NCI-H524 treated with DMSO at 0.1 percent for 48 hours (cell line): ENCODE data around the gene TRRAP.

Experiments used
- DNase-seq: peaks from one replicate; lab custom pipeline; 2025; lab: John Stamatoyannopoulos, UW

TRRAP gene

GRCh38 chr7:98902523-98902922 lies 24.2 kb downstream of the TRRAP start:
- no peak for DNase-seq

GRCh38 chr7:98903246-98903645 lies 24.9 kb downstream of the TRRAP start:
- DNase-seq = no peak

- no peak for DNase-seq
Measured at GRCh38 chr7:98907570-98907969, 29.2 kb downstream of the TRRAP start.

GRCh38 chr7:98908585-98908984 lies 30.3 kb downstream of the TRRAP start:
- no peak for DNase-seq

- no peak for DNase-seq
Measured at GRCh38 chr7:98909487-98909886, 31.2 kb downstream of the TRRAP start.

- DNase-seq = no peak
Measured at GRCh38 chr7:98910427-98910826, 32.1 kb downstream of the TRRAP start.

GRCh38 chr7:98911916-98912315 lies 33.6 kb downstream of the TRRAP start:
- DNase-seq = no peak

GRCh38 chr7:98913026-98913425 lies 34.7 kb downstream of the TRRAP start:
- no peak for DNase-seq

GRCh38 chr7:98913612-98914011 lies 35.3 kb downstream of the TRRAP start:
- no peak for DNase-seq

GRCh38 chr7:98917331-98917730 lies 39.0 kb downstream of the TRRAP start:
- DNase-seq = no peak

- DNase-seq = no peak
Measured at GRCh38 chr7:98921608-98922372, 43.5 kb downstream of the TRRAP start.

GRCh38 chr7:98922392-98923187 lies 44.3 kb downstream of the TRRAP start:
- DNase-seq = no peak

- DNase-seq = no peak
Measured at GRCh38 chr7:98923512-98923911, 45.2 kb downstream of the TRRAP start.

GRCh38 chr7:98927125-98927524 lies 48.8 kb downstream of the TRRAP start:
- DNase-seq = no peak

GRCh38 chr7:98930464-98930863 lies 52.1 kb downstream of the TRRAP start:
- no peak for DNase-seq

GRCh38 chr7:98930921-98931320 lies 52.6 kb downstream of the TRRAP start:
- no peak for DNase-seq

- no peak for DNase-seq
Measured at GRCh38 chr7:98933321-98933720, 55.0 kb downstream of the TRRAP start.

GRCh38 chr7:98934267-98934666 lies 55.9 kb downstream of the TRRAP start:
- DNase-seq = no peak

- DNase-seq = no peak
Measured at GRCh38 chr7:98935811-98936210, 57.5 kb downstream of the TRRAP start.

- no peak for DNase-seq
Measured at GRCh38 chr7:98943336-98943735, 65.0 kb downstream of the TRRAP start.

- no peak for DNase-seq
Measured at GRCh38 chr7:98944386-98944785, 66.1 kb downstream of the TRRAP start.

GRCh38 chr7:98945852-98946251 lies 67.5 kb downstream of the TRRAP start:
- DNase-seq = no peak

- DNase-seq = no peak
Measured at GRCh38 chr7:98946389-98946788, 68.1 kb downstream of the TRRAP start.
